Astrocyte of the cerebellum (primary cell): ENCODE data around the gene POLN.

Source experiments
- DNase-seq: peaks from one replicate; pipeline ENCODE4 v3.0.0-alpha.2; 2011; ENCODE audit warnings: low read depth
- H3K4me3 ChIP-seq: 2 replicates; pipeline ENCODE4 v1.5.1; 2011; ENCODE audit warnings: mild to moderate bottlenecking, low read depth, low read length, moderate library complexity
- CTCF ChIP-seq: IDR thresholded peaks from 2 replicates; pipeline ENCODE4 v1.5.1; 2012; ENCODE audit warnings: low read length, low read depth, moderate library complexity, mild to moderate bottlenecking; ENCODE audit errors: missing control alignments
- in situ Hi-C: cut with HindIII; loops from 2 replicates; pipeline ENCODE4 v1.10.0; 2017; ENCODE audit warnings: low sequenced_read_pairs

Gene POLN

GRCh38 chr4:2178986-2179385 lies 62.9 kb downstream of the POLN start:
- TF ChIP-seq CTCF = no peak
- H3K4me3 ChIP-seq = no peak overlapping the region
- in situ Hi-C loops = loop anchor here (5.0 kb wide), 1 partner anchor 42 kb away; no protein-coding TSS in a partner anchor
- DNase-seq = no peak

- in situ Hi-C loops = loop anchor here (5.0 kb wide), 1 partner anchor 40 kb away; no protein-coding TSS in a partner anchor
- no peak overlapping the region for H3K4me3 ChIP-seq
- no peak for DNase-seq
- no peak for TF ChIP-seq CTCF
Observed at GRCh38 chr4:2177443-2178093, 64.4 kb downstream of the POLN start.

GRCh38 chr4:2175990-2176698 lies 65.8 kb downstream of the POLN start:
- no peak overlapping the region for H3K4me3 ChIP-seq
- no peak for TF ChIP-seq CTCF
- in situ Hi-C loops = loop anchor here (5.0 kb wide), 1 partner anchor 39 kb away; no protein-coding TSS in a partner anchor
- DNase-seq = no peak

GRCh38 chr4:2174061-2174460 lies 67.9 kb downstream of the POLN start:
- no peak overlapping the region for H3K4me3 ChIP-seq
- in situ Hi-C loops = no loop called here
- DNase-seq = no peak
- no peak for TF ChIP-seq CTCF

GRCh38 chr4:2172627-2173231 lies 69.2 kb downstream of the POLN start:
- TF ChIP-seq CTCF = no peak
- no peak for DNase-seq
- in situ Hi-C loops = no loop called here
- H3K4me3 ChIP-seq = no peak overlapping the region

GRCh38 chr4:2172161-2172560 lies 69.8 kb downstream of the POLN start:
- TF ChIP-seq CTCF = no peak
- in situ Hi-C loops = no loop called here
- no peak overlapping the region for H3K4me3 ChIP-seq
- DNase-seq = no peak
